GM12874 (cell line): Measurements from ENCODE around the gene CHSY3.

Source experiments
- CTCF ChIP-seq: IDR thresholded peaks from 2 replicates; pipeline ENCODE4 v1.5.1; 2011; ENCODE audit warnings: low read depth, mild to moderate bottlenecking, control low read depth, low read length, moderate library complexity; ENCODE audit not compliant: insufficient read depth

Gene CHSY3

DNA sequence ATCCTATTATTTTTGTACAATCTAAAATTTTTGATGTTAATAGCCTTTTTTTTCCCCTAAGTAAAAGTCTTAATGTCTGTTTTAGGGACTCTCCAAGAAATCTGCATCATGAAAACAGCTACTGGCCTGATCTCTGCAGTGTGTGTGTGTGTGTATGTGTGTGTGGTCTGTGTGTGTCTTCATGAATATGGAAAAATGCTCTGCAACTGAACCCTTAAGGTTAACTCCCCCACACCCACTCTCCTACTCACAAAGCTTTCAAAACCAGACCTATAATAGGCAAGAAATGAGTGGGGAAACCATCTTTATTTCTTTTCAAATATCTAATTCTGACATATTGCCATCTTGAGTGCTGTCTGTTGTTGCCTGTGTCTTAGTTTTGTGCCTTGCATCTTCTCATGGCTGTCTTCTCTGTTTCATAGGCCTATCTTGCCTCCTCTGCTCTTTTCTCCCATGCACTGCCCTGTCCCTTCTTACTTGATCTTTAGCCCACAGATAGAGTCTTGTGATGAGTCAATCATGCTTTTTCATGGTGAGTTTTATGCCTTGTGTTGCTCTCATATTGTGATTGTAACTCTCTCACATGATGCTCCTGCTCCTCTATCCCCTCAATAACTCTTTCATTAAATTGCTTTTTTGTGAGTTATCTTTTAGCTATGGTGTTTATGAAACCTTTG is 68.3 kb downstream of the CHSY3 start:
- TF ChIP-seq CTCF: no peak

- TF ChIP-seq CTCF: no peak
Measured at GRCh38 chr5:129973716-129974426, 69.6 kb downstream of the CHSY3 start.

DNA sequence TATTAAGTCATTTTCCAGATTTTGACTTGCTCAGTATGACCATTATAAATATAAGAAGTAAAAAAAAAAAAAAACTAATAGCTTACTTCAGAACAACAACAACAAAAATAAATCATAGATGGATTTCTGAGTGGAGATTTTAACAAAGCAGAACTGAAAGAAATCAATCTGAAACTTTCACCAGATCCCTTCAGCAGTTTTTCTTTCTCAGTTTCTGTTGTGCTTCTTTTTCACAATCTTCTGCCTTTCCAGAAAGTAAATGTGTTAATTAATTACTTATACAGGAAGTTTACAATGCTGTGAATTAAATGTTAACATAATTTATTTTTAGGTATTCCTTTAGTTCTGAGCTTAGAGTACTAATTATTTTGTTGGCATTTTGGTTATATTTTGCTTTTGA is 73.5 kb downstream of the CHSY3 start:
- no peak for TF ChIP-seq CTCF

GRCh38 chr5:129978270-129978669 is 74.0 kb downstream of the CHSY3 start:
- no peak for TF ChIP-seq CTCF

DNA sequence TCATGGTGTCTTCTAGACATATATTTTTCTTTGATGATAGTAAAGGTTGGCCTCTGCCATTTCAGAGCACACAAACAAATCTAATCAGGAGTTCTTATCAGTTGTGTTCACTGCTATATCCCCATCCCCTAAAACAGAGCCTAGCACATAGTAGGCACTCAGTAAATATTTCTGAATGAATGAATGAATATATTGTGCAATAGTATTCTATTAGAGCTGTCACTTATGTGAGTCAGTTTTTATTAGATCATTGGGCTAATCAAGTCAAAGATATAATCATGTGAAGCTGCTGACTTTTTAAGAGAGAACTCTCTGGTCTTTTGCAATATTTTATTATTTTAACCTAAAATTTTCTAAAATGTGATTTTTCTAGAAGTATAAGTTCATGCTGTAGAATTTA is 84.2 kb downstream of the CHSY3 start:
- TF ChIP-seq CTCF: no peak

- no peak for TF ChIP-seq CTCF
Measured at GRCh38 chr5:129991780-129992179, 87.5 kb downstream of the CHSY3 start.

DNA sequence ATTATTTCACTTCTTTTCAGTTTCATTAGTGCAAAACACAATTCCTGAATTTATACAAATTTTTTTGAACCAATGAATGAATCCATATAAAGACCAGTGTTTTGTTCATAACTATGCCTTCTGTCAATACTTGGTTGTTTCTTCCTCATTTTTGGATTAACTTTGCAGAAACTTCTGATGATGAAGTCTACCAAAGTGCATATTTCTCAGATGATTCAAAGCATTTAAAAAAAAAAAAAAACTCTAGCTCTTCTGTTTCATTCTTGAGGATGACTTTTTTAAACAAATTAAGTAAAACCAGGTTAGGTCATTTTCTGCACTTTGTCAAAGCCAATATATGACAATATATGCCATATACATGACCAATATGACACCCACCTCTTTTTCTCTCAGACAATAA is 92.6 kb downstream of the CHSY3 start:
- TF ChIP-seq CTCF: no peak
